Transverse colon (tissue), 4 donors: ENCODE data around the gene GEMIN5. TPM values are rescaled to one million over a fixed set of nuclear protein-coding genes. Genes with fewer than 3 reads are reported as not detected.

ENCODE experiments used
- DNase-seq: peaks from one replicate; pipeline ENCODE4 v3.0.0-alpha.2; 2019
- H3K27ac ChIP-seq, 4 donors: fragments of 200-600 bp; sonication (generic); 2 replicates each; pipeline ENCODE4 v1.5.1; 2016 to 2018; ENCODE audit warnings: inconsistent platforms in 4 of 4
- H3K27me3 ChIP-seq: fragments of 200-600 bp; sonication (generic); 2 replicates; pipeline ENCODE4 v1.5.1; 2017; ENCODE audit warnings: inconsistent platforms
- H3K36me3 ChIP-seq, 4 donors: fragments of 200-600 bp; sonication (generic); 2 replicates each; pipeline ENCODE4 v1.5.1; 2017 to 2019; ENCODE audit warnings: inconsistent platforms in 4 of 4
- H3K4me1 ChIP-seq, 4 donors: fragments of 200-600 bp; sonication (generic); 2 replicates each; pipeline ENCODE4 v1.5.1; 2017 to 2020; ENCODE audit warnings: inconsistent platforms in 4 of 4
- H3K4me3 ChIP-seq, 4 donors: fragments of 200-600 bp; sonication (generic); 1 replicate in 1 of 4; 2 replicates in 3 of 4; pipeline versions ENCODE4 v1.5.1 to v1.6.1; 2017 to 2019; ENCODE audit warnings: inconsistent platforms in 4 of 4
- H3K9me3 ChIP-seq, 2 donors: fragments of 200-600 bp; sonication (generic); 2 replicates each; pipeline ENCODE4 v1.5.1; 2017 to 2019; ENCODE audit warnings: inconsistent platforms in 2 of 2
- CTCF ChIP-seq, 5 experiments: fragments of 200-600 bp in 3 of 5; fragments of 450-650 bp in 2 of 5; sonication (generic) in 3 of 5; IDR thresholded peaks; 1 replicate in 2 of 5; 2 replicates in 3 of 5; pipeline ENCODE4 v1.5.1; 2016 to 2017; ENCODE audit warnings: antibody characterized with exemption in 5 of 5, inconsistent platforms in 3 of 5, mild to moderate bottlenecking in 2 of 5, moderate library complexity in 1 of 5
- EP300 ChIP-seq: sonication (generic); formaldehyde crosslinking; IDR thresholded peaks from one replicate; pipeline ENCODE4 v1.6.1; 2017; ENCODE audit warnings: antibody characterized with exemption, low read depth
- POLR2A ChIP-seq: fragments of 450-650 bp; IDR thresholded peaks from one replicate; pipeline ENCODE4 v1.6.1; 2016; ENCODE audit warnings: antibody characterized with exemption, mild to moderate bottlenecking, moderate library complexity
- POLR2AphosphoS5 ChIP-seq, 3 donors: sonication (generic); formaldehyde crosslinking; IDR thresholded peaks; one replicate each; pipeline ENCODE4 v1.6.1; 2016; ENCODE audit warnings: antibody characterized with exemption in 3 of 3
- WGBS, 2 donors: methylation state at CpG; one replicate each; pipeline ENCODE4 v1.1.5; 2018; ENCODE audit warnings: low coverage in 1 of 2; 5-methylcytosine and 5-hydroxymethylcytosine counted together
- in situ Hi-C, 4 donors: fragments of 200-750 bp; cut with MboI; loops; one replicate each; pipeline versions ENCODE4 v1.15.0 to v1.15.1; 2017; ENCODE audit warnings: low sequenced_read_pairs in 3 of 4, low pct_ligation_motif_present in 1 of 4, low pct_unique_long_range_greater_than_20kb in 1 of 4
- intact Hi-C: fragments of 100-400 bp; cut with DNase I; formaldehyde crosslinking; loops from one replicate; pipeline ENCODE4 v1.15.1; 2023; ENCODE audit warnings: low total_unique reads
- total RNA-seq, 4 donors: library from RNA; depleted of rRNA; stranded (reverse); fragments of >200 nt; gene quantifications; one replicate each; pipeline ENCODE4 v1.1.0, GENCODE V29; 2016

The GEMIN5 gene
- total RNA-seq, 4 donors from 2014 or later, result 3.4 to 39.4 (median 7.3) TPM

GRCh38 chr5:154948313-154948712 lies 10.3 kb upstream of the GEMIN5 start:
- TF ChIP-seq CTCF (IDR thresholded peaks at IDR 0.05) (no peak), POLR2A (no peak), POLR2AphosphoS5 (IDR thresholded peaks at IDR 0.05) (no peak), EP300 (no peak)
- no peaks in the 10 kb centered on the region for H3K27me3 ChIP-seq
- no peak overlapping the region for H3K4me3 ChIP-seq
- intact Hi-C loops (no loop called here), in situ Hi-C loops (no loop called here)
- H3K4me1 ChIP-seq, result peaks cover 0 to 10% (median 0%) of the 10 kb centered on the region in 4 donors
- no peak for DNase-seq
- 95 to 97% methylated on average over 4 of the region's 4 CpGs for WGBS, 2 donors
- no peaks in the 10 kb centered on the region for H3K36me3 ChIP-seq
- no peak overlapping the region for H3K27ac ChIP-seq
- H3K9me3 ChIP-seq, result no peaks in the 10 kb centered on the region

DNA sequence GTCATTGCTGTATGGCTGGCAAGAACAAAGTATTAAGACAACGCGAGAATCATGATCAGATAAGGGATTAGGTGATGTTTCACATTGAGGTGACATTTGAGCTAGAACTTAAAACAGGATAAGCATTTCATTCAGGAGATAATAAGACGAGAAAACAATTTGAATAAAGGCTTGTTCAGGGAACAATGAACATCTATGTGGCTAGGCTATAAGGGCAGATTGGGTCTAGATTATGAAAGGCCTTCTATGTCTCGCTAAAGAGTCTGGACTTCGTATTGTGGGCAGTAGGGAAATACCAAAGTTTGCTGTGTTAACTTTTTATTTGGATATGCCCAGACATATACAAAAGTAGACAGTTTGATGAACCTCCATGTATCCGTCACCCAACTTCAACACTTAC lies 9.8 kb upstream of the GEMIN5 start:
- no peaks in the 10 kb centered on the region for H3K27me3 ChIP-seq
- in situ Hi-C loops (no loop called here), intact Hi-C loops (no loop called here)
- no peak for DNase-seq
- no peaks in the 10 kb centered on the region for H3K36me3 ChIP-seq
- no peak overlapping the region for H3K4me3 ChIP-seq
- TF ChIP-seq EP300 (no peak), POLR2AphosphoS5 (IDR thresholded peaks at IDR 0.05) (no peak), CTCF (IDR thresholded peaks at IDR 0.05) (no peak)
- peaks cover 0 to 15% (median under 1%) of the 10 kb centered on the region in 4 donors for H3K4me1 ChIP-seq
- WGBS, 2 donors, result 87 to 90% methylated on average over 6 of the region's 6 CpGs
- no peaks in the 10 kb centered on the region for H3K9me3 ChIP-seq
- H3K27ac ChIP-seq, result no peak overlapping the region

- 95 to 96% methylated on average over 2 of the region's 2 CpGs for WGBS, 2 donors
- no peak for DNase-seq
- H3K4me1 ChIP-seq, result peaks cover 0 to 28% (median 12%) of the 10 kb centered on the region in 4 donors
- H3K27ac ChIP-seq, result no peak overlapping the region
- TF ChIP-seq CTCF (IDR thresholded peaks at IDR 0.05) (peak; percentile 52 to 57 (median 57)), EP300 (no peak)
- intact Hi-C loops, result no loop called here
- H3K4me3 ChIP-seq, result no peak overlapping the region
- no peaks in the 10 kb centered on the region for H3K9me3 ChIP-seq
- H3K36me3 ChIP-seq, result no peaks in the 10 kb centered on the region
- H3K27me3 ChIP-seq, result no peaks in the 10 kb centered on the region
- in situ Hi-C loops, result no loop called here
Observed at GRCh38 chr5:154945695-154946301, 7.8 kb upstream of the GEMIN5 start.

DNA sequence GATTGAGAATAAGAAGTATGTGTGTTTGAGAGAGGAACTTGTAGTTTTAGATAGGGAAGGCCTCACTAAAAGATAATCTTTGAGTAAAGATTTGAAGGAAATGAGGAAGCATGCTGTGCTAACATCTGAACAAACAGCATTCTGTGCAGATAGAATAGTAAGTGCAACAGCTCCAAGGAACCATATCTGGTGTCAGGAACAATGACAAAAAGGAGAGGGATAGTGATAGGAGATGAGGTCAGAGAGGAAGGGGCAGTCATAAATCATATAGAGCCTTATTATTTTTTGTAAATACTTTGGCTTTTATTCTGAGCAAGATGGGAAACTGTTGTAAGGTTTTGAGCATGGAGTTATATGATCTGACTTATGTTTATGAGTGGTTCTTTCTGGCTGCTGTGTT lies 6.7 kb upstream of the GEMIN5 start:
- no peak for DNase-seq
- TF ChIP-seq POLR2AphosphoS5 (IDR thresholded peaks at IDR 0.05), result no peak
- no peak for TF ChIP-seq EP300
- no peak for TF ChIP-seq CTCF (IDR thresholded peaks at IDR 0.05)
- TF ChIP-seq POLR2A, result no peak
- Histone ChIP-seq H3K27ac (no peak overlapping the region), H3K9me3 (no peaks in the 10 kb centered on the region), H3K27me3 (no peaks in the 10 kb centered on the region), H3K36me3 (no peaks in the 10 kb centered on the region), H3K4me3 (no peak overlapping the region), H3K4me1 (peaks cover 0 to 33% (median 15%) of the 10 kb centered on the region in 4 donors)
- in situ Hi-C loops (no loop called here), intact Hi-C loops (no loop called here)
